ENCODE measurements around the gene MFN1.

DNA sequence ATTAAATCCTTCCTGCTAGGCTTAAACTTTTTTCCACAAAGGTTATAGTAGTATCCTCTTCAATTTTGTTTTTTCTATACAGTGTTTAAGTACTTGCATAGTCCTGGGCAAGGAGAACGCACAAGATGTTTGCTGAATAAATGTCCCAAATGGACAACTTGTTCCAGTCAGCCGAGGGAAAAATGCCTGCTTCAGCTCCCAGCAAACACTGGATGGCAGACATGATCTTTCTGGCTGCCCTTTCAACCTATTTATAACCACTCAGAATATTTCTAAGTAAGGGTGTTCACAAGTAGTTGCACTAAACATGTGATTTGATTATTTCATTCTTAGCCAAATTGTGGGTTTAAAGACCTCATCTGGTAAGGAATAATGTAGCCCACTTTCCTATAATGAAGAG lies 74.0 kb downstream of the MFN1 start:
- TF ChIP-seq, protein P1, sequence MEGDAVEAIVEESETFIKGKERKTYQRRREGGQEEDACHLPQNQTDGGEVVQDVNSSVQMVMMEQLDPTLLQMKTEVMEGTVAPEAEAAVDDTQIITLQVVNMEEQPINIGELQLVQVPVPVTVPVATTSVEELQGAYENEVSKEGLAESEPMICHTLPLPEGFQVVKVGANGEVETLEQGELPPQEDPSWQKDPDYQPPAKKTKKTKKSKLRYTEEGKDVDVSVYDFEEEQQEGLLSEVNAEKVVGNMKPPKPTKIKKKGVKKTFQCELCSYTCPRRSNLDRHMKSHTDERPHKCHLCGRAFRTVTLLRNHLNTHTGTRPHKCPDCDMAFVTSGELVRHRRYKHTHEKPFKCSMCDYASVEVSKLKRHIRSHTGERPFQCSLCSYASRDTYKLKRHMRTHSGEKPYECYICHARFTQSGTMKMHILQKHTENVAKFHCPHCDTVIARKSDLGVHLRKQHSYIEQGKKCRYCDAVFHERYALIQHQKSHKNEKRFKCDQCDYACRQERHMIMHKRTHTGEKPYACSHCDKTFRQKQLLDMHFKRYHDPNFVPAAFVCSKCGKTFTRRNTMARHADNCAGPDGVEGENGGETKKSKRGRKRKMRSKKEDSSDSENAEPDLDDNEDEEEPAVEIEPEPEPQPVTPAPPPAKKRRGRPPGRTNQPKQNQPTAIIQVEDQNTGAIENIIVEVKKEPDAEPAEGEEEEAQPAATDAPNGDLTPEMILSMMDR (IDR thresholded peaks at IDR 0.05), result peak; percentile 9 to 38 (median 28)
- TF ChIP-seq POLR2A (IDR thresholded peaks at IDR 0.05), result no peak

Data from right lobe of liver (tissue), 4 donors.